GM21390 (cell line): ENCODE data around the gene ZNF423.

ENCODE experiments used
- ATAC-seq: cut with Tn5 transposase; IDR thresholded peaks from one replicate; pipeline ENCODE4 v1.9.1; 2021; ENCODE audit not compliant: unreplicated experiment

The ZNF423 gene

GRCh38 chr16:49730772-49731171 is 125.1 kb downstream of the ZNF423 start:
- no peak for ATAC-seq

DNA sequence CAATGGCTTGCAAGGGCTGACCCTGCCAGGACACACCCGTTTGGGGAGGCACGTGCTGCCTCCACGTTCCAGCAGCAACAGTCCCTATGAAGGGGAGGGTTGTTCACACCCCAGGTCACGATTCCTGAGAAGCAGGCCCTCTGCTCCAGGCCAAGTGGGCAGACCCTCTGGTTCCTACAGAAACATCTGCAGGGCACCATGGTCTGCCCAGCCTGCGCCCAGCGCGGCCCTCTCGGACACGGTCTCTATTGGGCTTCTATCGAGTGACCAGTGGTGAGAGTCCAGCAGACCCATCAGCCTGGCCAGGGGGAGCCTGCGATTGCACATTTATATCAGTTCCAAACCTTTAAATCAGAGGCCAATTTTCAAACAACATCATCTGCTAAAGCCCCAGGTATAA is 128.3 kb downstream of the ZNF423 start:
- ATAC-seq, result no peak

DNA sequence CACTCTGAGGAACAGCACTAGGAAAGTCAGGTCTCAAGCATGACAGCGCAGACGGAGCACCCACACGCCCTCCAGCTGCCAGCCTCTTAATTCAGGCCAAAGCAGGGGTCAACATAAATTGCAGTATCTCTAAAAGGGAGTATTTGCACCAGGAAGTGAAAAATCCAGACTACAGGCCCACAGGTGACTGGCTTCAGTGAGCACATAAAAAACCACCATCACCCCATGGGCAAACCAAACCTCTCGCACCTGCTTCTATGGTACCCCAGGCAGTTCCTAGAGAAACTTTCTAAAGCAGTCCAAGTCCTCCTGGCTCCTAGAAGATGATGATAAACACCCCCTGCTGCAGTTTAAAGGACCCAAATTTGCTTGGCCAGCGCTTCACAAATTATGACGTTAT is 129.8 kb downstream of the ZNF423 start:
- ATAC-seq, result no peak

DNA sequence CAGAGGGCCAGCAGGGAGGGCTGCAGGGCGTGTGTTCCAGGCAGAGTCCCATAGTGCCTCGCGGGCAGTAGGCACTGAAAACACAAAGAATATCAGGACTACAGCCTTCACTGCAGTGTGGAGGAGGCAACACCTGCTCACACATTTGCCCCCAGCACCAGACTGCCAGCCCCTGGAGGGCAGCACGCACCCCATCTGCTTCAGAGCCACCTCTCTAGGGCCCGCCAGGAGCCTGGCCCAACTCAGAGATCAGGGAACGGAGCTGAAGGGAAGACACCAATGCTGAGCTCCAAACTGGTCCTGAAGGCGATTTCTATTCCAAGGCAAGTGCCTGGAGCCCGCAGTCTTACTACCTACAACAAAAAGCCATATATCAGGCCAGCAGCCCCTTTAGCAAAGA is 130.3 kb downstream of the ZNF423 start:
- ATAC-seq, result no peak

DNA sequence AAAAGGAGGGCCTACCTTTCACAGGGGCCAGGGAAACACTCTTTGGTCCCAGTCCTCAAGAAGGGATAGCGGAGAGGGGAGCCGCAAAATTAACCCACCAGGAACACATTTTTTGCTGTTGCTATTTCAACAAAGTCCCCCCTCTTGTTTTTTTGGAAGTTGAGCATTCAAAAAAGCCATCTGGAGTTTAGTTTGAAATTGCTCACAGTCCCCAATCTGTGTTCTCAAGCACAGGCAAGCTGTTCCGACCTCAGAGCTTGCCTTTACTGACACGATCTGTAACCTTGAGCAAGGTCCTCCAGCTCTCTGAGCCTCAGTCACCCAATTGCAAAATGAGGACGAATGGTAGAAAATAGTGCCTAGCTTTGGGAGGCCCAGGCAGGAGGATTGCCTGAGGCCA is 131.1 kb downstream of the ZNF423 start:
- no peak for ATAC-seq

DNA sequence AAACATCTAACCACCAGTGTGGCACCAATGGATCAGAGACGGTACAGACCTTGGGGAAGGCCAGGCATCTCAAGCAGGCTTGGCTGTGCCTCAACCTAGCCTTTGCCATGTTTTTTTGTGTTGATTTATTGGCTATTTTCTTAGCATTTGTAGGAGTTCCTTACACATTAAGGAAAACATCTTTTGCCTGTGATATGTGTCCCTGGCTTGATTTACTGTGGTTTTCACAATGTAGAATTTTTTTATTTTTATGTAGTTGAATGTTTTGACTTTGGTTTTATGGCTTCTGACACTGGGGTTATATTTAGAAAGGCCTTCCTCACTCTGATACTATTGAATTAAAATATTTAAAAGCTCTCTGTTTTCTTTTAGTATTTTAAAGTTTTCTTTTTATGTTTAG is 132.6 kb downstream of the ZNF423 start:
- ATAC-seq, result no peak

GRCh38 chr16:49720225-49720624 is 135.7 kb downstream of the ZNF423 start:
- no peak for ATAC-seq

- ATAC-seq, result no peak
Observed at GRCh38 chr16:49717689-49718088, 138.2 kb downstream of the ZNF423 start.

DNA sequence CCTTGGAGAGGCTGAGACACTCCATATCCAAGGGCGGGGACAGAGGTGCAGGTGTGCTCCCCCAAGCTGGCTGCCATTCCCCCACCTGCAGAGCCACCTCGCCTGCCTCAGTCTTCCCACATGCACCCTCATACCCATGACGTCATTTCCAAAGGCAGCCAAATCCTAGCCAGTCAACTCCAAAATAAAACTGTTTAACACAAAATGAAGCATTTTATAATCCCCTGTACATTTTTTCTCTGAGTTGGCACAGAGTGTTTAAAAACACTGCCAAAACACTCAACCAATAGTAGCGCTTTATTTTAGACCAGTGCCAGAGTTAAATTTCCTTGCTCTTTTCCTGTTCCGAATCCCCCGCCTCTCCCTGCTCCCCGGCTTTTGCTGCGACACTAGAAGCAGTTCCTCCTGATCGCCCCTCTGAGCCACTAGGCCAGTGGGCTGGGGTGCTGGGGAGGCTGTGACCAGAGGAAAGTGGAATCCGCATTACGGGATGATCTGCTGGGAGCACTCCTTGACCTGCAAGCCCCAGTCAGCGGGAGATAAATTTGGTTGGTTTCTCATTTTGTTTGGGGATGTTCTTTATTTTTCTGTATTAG is 139.5 kb downstream of the ZNF423 start:
- no peak for ATAC-seq

- no peak for ATAC-seq
Observed at GRCh38 chr16:49713770-49714169, 142.1 kb downstream of the ZNF423 start.

DNA sequence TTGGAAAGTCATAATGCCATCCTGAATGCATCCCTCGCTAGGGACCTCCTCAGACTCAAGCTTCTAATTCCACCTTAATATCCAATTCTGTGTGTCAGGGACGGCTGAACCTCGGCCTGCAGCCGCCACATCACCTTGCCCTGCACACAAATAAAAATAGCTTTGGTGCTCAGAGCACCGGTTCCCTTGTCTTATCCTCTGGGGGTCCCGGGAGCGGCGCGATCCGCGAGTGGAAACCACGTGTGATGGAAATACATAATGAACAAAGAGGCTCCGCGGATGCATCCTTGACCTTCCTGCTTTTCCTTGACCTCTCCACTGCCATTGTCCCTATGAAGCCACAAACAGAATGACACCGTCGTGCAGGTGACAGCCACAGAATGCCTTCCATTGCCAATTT is 143.4 kb downstream of the ZNF423 start:
- no peak for ATAC-seq

GRCh38 chr16:49712106-49712505 is 143.8 kb downstream of the ZNF423 start:
- ATAC-seq, result no peak

DNA sequence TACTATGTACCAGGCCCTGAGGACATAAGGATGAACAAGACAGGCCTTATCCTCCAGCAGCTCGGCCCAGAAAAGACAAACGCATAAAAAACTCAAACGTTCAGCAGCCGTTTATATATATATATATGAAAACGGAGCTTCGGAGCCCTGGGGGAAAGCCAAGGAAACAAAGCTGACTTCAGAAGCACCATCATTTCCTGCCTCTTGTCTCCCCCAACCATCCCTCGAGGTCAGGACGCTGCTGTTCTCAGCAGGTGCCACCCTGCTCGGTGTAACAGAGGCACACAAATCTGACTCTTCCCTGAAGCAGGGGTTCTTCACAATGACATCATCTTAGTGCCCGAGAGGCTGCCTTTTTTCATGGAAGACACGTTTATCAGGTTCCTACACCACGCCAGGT is 146.9 kb downstream of the ZNF423 start:
- ATAC-seq, result no peak

DNA sequence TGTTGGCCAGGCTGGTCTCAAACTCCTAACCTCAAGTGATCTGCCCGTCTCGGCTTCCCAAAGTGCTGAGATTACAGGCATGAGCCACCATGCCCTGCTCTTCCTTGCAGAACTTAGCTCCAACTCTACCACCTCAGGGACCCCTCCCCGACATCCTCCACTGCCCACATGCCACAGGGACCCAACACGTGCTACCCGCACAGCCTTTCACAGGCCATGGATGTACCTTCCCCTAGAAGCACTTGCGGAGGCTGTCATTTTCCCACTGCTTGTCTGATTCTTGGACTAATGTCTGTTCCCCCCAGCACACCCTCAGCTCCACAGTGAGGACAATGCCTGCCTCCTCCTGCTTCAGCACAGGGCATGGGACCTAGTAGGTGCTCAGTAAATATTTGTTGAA is 147.4 kb downstream of the ZNF423 start:
- no peak for ATAC-seq

DNA sequence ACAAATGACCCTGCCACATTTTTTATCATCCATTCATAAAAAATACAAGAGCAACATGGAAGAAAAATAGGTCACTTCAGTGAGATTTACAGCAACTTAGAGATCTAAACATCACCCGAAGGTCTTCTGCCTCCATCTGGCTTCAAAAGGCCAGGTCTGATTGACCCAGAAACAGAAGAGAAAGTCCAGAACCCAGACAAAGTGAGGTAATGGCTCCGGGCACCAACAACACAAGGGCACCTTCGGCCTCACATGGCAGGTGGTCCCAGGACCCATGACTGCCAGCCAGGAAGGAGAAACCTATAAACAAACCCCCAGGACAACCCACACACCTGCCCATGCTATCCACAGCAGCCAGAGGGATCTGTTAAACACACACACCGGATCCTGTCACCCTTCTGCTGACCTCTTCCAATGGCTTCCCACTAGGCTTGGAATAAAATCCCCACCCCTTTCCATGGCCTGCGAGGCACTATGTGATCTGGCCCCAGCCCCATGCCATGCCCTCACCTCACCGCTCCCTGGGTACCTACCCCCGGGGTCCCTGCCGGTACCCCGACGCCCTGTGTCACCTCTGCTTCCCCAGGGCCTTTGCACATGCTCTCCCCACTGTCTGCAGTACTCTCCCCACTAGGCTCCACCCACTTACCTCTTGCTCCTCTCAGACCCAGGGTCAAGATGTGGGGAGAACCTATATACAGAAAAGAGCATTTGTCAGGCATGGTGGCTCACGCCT is 149.1 kb downstream of the ZNF423 start:
- no peak for ATAC-seq

GRCh38 chr16:49704586-49705155 is 151.2 kb downstream of the ZNF423 start:
- ATAC-seq, result no peak

GRCh38 chr16:49703483-49703882 is 152.4 kb downstream of the ZNF423 start:
- ATAC-seq, result no peak

GRCh38 chr16:49701789-49702494 is 154.0 kb downstream of the ZNF423 start:
- no peak for ATAC-seq

DNA sequence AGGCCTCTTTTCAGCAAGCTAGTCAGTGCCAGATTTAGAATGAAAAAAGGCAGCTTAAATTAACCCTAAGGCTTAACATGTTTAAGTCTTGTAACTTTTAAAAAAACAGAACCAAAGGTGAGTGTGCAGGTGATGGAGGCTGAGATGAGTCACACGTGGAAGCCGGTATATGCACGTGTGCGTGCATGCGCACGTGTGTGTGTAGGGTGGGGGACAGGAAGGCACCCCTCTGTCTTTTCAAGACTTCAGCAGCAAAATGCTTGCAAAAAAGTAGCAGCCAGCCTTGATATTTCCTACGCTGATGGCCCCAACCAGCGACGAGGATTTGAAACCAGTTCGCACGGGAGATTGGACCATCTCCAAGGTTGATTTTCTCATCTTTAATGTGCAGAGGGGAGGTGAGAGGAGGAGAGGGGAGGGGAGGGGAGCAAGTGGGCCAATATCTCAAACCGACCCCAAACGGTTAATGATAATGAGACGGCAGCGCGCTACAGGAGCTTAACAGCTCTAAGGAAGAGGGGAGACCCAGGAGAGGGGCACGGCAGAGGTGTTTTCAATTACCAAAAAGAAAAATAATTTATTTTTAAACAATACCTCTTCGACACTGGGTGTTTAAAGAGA is 154.7 kb downstream of the ZNF423 start:
- ATAC-seq, result no peak

DNA sequence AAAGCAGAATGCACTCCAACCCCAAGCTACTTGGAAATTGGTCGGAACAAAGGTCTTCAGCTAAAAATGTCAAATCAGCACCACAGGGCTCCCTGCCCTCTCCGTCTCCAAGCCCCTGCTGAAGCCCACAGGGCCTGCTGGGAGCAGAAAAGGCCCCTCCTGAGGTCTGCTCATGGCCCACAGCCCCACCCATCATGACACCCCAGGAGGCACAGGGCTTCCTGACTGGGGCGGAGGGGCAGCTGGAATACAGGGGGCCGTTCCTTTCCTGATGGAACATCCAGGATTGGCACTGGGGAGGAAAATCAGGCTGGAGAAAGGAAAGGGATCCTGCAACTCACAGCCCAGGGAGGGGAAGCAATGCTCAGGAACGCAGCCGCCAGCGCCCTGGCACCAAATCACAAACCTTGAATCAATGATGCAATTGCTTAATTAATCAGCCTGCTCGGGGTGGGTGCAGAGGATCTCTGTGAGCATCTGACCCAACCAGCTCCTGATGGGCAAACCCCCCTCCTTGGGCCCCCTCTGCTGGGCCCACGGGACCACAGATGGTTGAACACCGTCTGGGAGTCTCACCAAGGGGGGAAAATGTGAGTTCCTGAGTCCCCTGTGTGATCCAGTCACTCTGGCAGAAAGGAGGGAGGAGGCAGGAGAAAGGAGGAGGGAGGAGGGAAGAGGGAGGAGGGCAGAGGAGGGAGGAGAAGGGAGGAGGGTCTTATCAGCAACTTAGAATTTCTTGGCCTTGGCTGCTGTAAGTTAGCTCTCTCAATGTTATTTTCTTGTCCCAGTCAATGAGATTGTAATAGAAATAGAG is 155.5 kb downstream of the ZNF423 start:
- no peak for ATAC-seq

GRCh38 chr16:49699841-49700175 is 156.1 kb downstream of the ZNF423 start:
- ATAC-seq, result no peak
